SK-N-SH (cell line): Measurements from ENCODE around the gene OPCML. TPM values are rescaled to one million over a fixed set of nuclear protein-coding genes. Genes with fewer than 3 reads are reported as not detected.

Experiments
- CTCF ChIA-PET: fragments of 300-600, 350-600 bp; formaldehyde crosslinking; extraction: SDS; loops from one replicate; lab custom pipeline; 2021; lab: Yijun Ruan, JAX
- POLR2A ChIA-PET: fragments of 350-600 bp; sonication (Branson Sonifier 250); formaldehyde crosslinking; extraction: SDS; loops from one replicate; lab custom pipeline; 2020; ENCODE audit warnings: antibody characterized with exemption, inconsistent platforms; lab: Yijun Ruan, JAX
- DNase-seq: peaks from one replicate; pipeline ENCODE4 v3.0.0; 2012
- H2AFZ ChIP-seq: fragments of 200-600 bp; sonication (generic); 2 replicates; pipeline ENCODE4 v1.8.1; 2016; ENCODE audit warnings: antibody characterized with exemption, mild to moderate bottlenecking, low read depth
- H3F3A ChIP-seq: fragments of 200-600 bp; sonication (generic); replicated peaks from 2 replicates; pipeline ENCODE3; 2016; ENCODE audit warnings: antibody characterized with exemption, mild to moderate bottlenecking; ENCODE audit not compliant: insufficient read depth
- H3K27ac ChIP-seq, 2 experiments: fragments of 200-500 bp in 1 of 2; fragments of 200-600 bp in 1 of 2; sonication (Bioruptor generic) in 1 of 2; sonication (generic), shearing (Covaris generic) in 1 of 2; 2 replicates each; pipeline versions ENCODE4 v1.5.1 to v1.6.1; 2014 to 2016; ENCODE audit warnings: low read depth in 2 of 2, inconsistent platforms in 1 of 2, low read length in 1 of 2, mild to moderate bottlenecking in 1 of 2, mixed read lengths in 1 of 2
- H3K27me3 ChIP-seq: fragments of 200-600 bp; sonication (generic), shearing (Covaris generic); 2 replicates; pipeline ENCODE4 v1.6.1; 2016; ENCODE audit warnings: mixed run types; ENCODE audit not compliant: insufficient read depth
- H3K36me3 ChIP-seq, 2 experiments: fragments of 200-500 bp in 1 of 2; fragments of 200-600 bp in 1 of 2; sonication (Bioruptor generic) in 1 of 2; sonication (generic) in 1 of 2; replicated peaks in 1 of 2; 2 replicates each; pipeline versions ENCODE3 to v1.5.1; 2014 to 2016; ENCODE audit warnings: low read length in 1 of 2, mild to moderate bottlenecking in 1 of 2; ENCODE audit not compliant: insufficient read depth in 2 of 2, control insufficient read depth in 1 of 2
- H3K4me1 ChIP-seq, 2 experiments: fragments of 200-500 bp in 1 of 2; fragments of 200-600 bp in 1 of 2; sonication (Bioruptor generic) in 1 of 2; sonication (generic), shearing (Covaris generic) in 1 of 2; 2 replicates each; pipeline versions ENCODE4 v1.5.1 to v1.6.1; 2014 to 2016; ENCODE audit warnings: low read depth in 1 of 2, low read length in 1 of 2, mixed run types in 1 of 2; ENCODE audit not compliant: insufficient read depth in 2 of 2, control insufficient read depth in 1 of 2
- H3K4me2 ChIP-seq: fragments of 200-600 bp; sonication (generic), shearing (Covaris generic); 2 replicates; pipeline ENCODE4 v1.6.1; 2017; ENCODE audit warnings: mixed run types
- H3K4me3 ChIP-seq, 2 experiments: fragments of 200-500 bp in 1 of 2; fragments of 200-600 bp in 1 of 2; sonication (Bioruptor generic) in 1 of 2; sonication (generic), shearing (Covaris generic) in 1 of 2; 2 replicates each; pipeline versions ENCODE4 v1.5.1 to v1.8.1; 2014 to 2016; ENCODE audit warnings: low read depth in 2 of 2, inconsistent platforms in 1 of 2, low read length in 1 of 2, mild to moderate bottlenecking in 1 of 2, mixed read lengths in 1 of 2, moderate library complexity in 1 of 2
- H3K79me2 ChIP-seq: fragments of 200-600 bp; sonication (generic); 2 replicates; pipeline ENCODE4 v1.8.1; 2017; ENCODE audit warnings: mild to moderate bottlenecking; ENCODE audit not compliant: insufficient read depth
- H3K9ac ChIP-seq: fragments of 200-600 bp; sonication (generic); 2 replicates; pipeline ENCODE4 v1.6.1; 2017; ENCODE audit warnings: mixed run types
- H3K9me2 ChIP-seq: fragments of 200-600 bp; sonication (generic); 2 replicates; pipeline ENCODE4 v1.6.1; 2017; ENCODE audit warnings: mixed run types
- H3K9me3 ChIP-seq: fragments of 200-600 bp; sonication (generic); 2 replicates; pipeline ENCODE4 v1.6.1; 2017; ENCODE audit warnings: mixed run types, mild to moderate bottlenecking, moderate library complexity
- H4K20me1 ChIP-seq: fragments of 200-600 bp; sonication (generic); 2 replicates; pipeline ENCODE4 v1.6.1; 2017; ENCODE audit warnings: mild to moderate bottlenecking, mixed run types; ENCODE audit not compliant: insufficient read depth
- CTCF ChIP-seq: fragments of 200-600 bp; sonication (generic); IDR thresholded peaks from 2 replicates; pipeline ENCODE4 v1.6.1; 2017; ENCODE audit warnings: antibody characterized with exemption, mild to moderate bottlenecking, moderate library complexity
- ELF1 ChIP-seq: IDR thresholded peaks from 2 replicates; pipeline ENCODE4 v1.4.0; 2012
- EP300 ChIP-seq, 2 experiments: IDR thresholded peaks; 2 replicates each; pipeline versions ENCODE4 v1.4.0 to v1.6.1; 2012; ENCODE audit warnings: borderline replicate concordance in 1 of 2, low read depth in 1 of 2, low read length in 1 of 2
- EZH2phosphoT487 ChIP-seq: fragments of 200-600 bp; sonication (generic); IDR thresholded peaks from 2 replicates; pipeline ENCODE4 v1.6.1; 2017; ENCODE audit warnings: low read depth, mixed run types, mild to moderate bottlenecking, antibody characterized with exemption, moderate library complexity, borderline replicate concordance
- FOSL2 ChIP-seq: IDR thresholded peaks from 2 replicates; pipeline ENCODE4 v1.4.0; 2012; ENCODE audit warnings: low read depth, mild to moderate bottlenecking, moderate library complexity, borderline replicate concordance
- FOXJ3 ChIP-seq: sonication (generic); formaldehyde crosslinking; IDR thresholded peaks from 2 replicates; pipeline ENCODE4 v1.5.1; 2020; ENCODE audit warnings: mild to moderate bottlenecking, missing genetic modification reagents
- FOXM1 ChIP-seq: IDR thresholded peaks from 2 replicates; pipeline ENCODE4 v1.4.0; 2012; ENCODE audit warnings: low read depth, mild to moderate bottlenecking
- GABPA ChIP-seq: IDR thresholded peaks from 2 replicates; pipeline ENCODE4 v1.4.0; 2012; ENCODE audit warnings: low read depth, mild to moderate bottlenecking
- MEF2A ChIP-seq: IDR thresholded peaks from 2 replicates; pipeline ENCODE4 v1.4.0; 2012; ENCODE audit warnings: low read depth, borderline replicate concordance
- PBX3 ChIP-seq: IDR thresholded peaks from 2 replicates; pipeline ENCODE4; 2012
- RFX5 ChIP-seq: IDR thresholded peaks from 2 replicates; pipeline ENCODE4 v1.6.1; 2012; ENCODE audit warnings: mild to moderate bottlenecking, improper control_type of control experiment, low read length
- RXRA ChIP-seq: IDR thresholded peaks from 2 replicates; pipeline ENCODE4 v1.4.0; 2012; ENCODE audit warnings: low read depth, mild to moderate bottlenecking, borderline replicate concordance
- TAF1 ChIP-seq: IDR thresholded peaks from 2 replicates; pipeline ENCODE4 v1.6.1; 2012; ENCODE audit warnings: low read depth, mild to moderate bottlenecking, low read length, moderate library complexity, borderline replicate concordance
- USF2 ChIP-seq: fragments of 150-350 bp; IDR thresholded peaks from 2 replicates; pipeline ENCODE4 v1.6.1; 2017; ENCODE audit warnings: antibody characterized with exemption, low read length, low read depth, borderline replicate concordance
- WGBS: methylation state at CpG from one replicate; pipeline ENCODE4 v1.1.6; 2017; ENCODE audit warnings: low lambda C conversion rate; 5-methylcytosine and 5-hydroxymethylcytosine counted together
- polyA plus RNA-seq, 3 experiments: library from polyadenylated mRNA; depleted of rRNA; stranded (reverse); fragments of >200 nt; gene quantifications; 2 replicates each; pipeline ENCODE4 v1.2.3, GENCODE V29; 2012
- TF ChIP-seq, protein P1 (sequence below): IDR thresholded peaks from 2 replicates; pipeline ENCODE4 v1.6.1; 2012; ENCODE audit warnings: mild to moderate bottlenecking, low read depth, low read length, moderate library complexity
- TF ChIP-seq, protein P2 (sequence below): IDR thresholded peaks from 2 replicates; pipeline ENCODE4 v1.4.0; 2012; ENCODE audit warnings: low read depth
- TF ChIP-seq, protein P3 (sequence below): fragments of 150-350 bp; IDR thresholded peaks from 2 replicates; pipeline ENCODE4 v1.6.1; 2016; ENCODE audit warnings: mild to moderate bottlenecking, low read depth, low read length

Gene OPCML
- polyA plus RNA-seq, 1 of the 3 experiments (the other 2 are of a cell fraction) = not detected

GRCh38 chr11:133198438-133198837 is 333.9 kb downstream of the OPCML start:
- ChIA-PET POLR2A (no interaction called here), CTCF (no interaction called here)
- no peak for DNase-seq
- no peak overlapping the region for H3K27ac ChIP-seq
- no peaks in the 10 kb centered on the region for H3K36me3 ChIP-seq
- H4K20me1 ChIP-seq = no peaks in the 10 kb centered on the region
- H3K79me2 ChIP-seq = no peaks in the 10 kb centered on the region
- no peak overlapping the region for H3K4me3 ChIP-seq
- WGBS = 24% methylated on average over 5 of the region's 5 CpGs
- TF ChIP-seq TAF1 (no peak), CTCF (no peak), EZH2phosphoT487 (no peak), GABPA (no peak), RXRA (no peak), FOXJ3 (no peak)
- H3K4me1 ChIP-seq = no peaks in the 10 kb centered on the region
- H3K9me2 ChIP-seq = no peaks in the 10 kb centered on the region
- no peaks in the 10 kb centered on the region for H3K27me3 ChIP-seq
- no peaks in the 10 kb centered on the region for H3K9me3 ChIP-seq
- no peak overlapping the region for H2AFZ ChIP-seq
- H3F3A ChIP-seq = no peaks in the 10 kb centered on the region
- no peak overlapping the region for H3K4me2 ChIP-seq
- H3K9ac ChIP-seq = no peak overlapping the region

GRCh38 chr11:133197425-133197824 is 334.9 kb downstream of the OPCML start:
- no peak overlapping the region for H3K4me2 ChIP-seq
- 35% methylated on average over 4 of the region's 4 CpGs for WGBS
- H3K27ac ChIP-seq = no peak overlapping the region
- H3K36me3 ChIP-seq = no peaks in the 10 kb centered on the region
- H3K4me3 ChIP-seq = no peak overlapping the region
- H3F3A ChIP-seq = no peaks in the 10 kb centered on the region
- no peaks in the 10 kb centered on the region for H3K79me2 ChIP-seq
- no peaks in the 10 kb centered on the region for H3K9me2 ChIP-seq
- TF ChIP-seq FOXJ3 (no peak), RFX5 (no peak), FOXM1 (no peak), EZH2phosphoT487 (no peak), USF2 (no peak), FOSL2 (no peak), PBX3 (no peak), ELF1 (no peak), MEF2A (no peak), EP300 (IDR thresholded peaks at IDR 0.05; ENCODE audit: borderline replicate concordance in 1 of 2, low read depth in 1 of 2, low read length in 1 of 2) (no peak)
- TF ChIP-seq, protein P1, sequence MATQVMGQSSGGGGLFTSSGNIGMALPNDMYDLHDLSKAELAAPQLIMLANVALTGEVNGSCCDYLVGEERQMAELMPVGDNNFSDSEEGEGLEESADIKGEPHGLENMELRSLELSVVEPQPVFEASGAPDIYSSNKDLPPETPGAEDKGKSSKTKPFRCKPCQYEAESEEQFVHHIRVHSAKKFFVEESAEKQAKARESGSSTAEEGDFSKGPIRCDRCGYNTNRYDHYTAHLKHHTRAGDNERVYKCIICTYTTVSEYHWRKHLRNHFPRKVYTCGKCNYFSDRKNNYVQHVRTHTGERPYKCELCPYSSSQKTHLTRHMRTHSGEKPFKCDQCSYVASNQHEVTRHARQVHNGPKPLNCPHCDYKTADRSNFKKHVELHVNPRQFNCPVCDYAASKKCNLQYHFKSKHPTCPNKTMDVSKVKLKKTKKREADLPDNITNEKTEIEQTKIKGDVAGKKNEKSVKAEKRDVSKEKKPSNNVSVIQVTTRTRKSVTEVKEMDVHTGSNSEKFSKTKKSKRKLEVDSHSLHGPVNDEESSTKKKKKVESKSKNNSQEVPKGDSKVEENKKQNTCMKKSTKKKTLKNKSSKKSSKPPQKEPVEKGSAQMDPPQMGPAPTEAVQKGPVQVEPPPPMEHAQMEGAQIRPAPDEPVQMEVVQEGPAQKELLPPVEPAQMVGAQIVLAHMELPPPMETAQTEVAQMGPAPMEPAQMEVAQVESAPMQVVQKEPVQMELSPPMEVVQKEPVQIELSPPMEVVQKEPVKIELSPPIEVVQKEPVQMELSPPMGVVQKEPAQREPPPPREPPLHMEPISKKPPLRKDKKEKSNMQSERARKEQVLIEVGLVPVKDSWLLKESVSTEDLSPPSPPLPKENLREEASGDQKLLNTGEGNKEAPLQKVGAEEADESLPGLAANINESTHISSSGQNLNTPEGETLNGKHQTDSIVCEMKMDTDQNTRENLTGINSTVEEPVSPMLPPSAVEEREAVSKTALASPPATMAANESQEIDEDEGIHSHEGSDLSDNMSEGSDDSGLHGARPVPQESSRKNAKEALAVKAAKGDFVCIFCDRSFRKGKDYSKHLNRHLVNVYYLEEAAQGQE = no peak
- TF ChIP-seq, protein P2, sequence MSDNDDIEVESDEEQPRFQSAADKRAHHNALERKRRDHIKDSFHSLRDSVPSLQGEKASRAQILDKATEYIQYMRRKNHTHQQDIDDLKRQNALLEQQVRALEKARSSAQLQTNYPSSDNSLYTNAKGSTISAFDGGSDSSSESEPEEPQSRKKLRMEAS = no peak
- TF ChIP-seq, protein P3, sequence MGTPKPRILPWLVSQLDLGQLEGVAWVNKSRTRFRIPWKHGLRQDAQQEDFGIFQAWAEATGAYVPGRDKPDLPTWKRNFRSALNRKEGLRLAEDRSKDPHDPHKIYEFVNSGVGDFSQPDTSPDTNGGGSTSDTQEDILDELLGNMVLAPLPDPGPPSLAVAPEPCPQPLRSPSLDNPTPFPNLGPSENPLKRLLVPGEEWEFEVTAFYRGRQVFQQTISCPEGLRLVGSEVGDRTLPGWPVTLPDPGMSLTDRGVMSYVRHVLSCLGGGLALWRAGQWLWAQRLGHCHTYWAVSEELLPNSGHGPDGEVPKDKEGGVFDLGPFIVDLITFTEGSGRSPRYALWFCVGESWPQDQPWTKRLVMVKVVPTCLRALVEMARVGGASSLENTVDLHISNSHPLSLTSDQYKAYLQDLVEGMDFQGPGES = no peak
- H3K9me3 ChIP-seq = no peaks in the 10 kb centered on the region
- H3K4me1 ChIP-seq = no peaks in the 10 kb centered on the region
- ChIA-PET POLR2A (no interaction called here), CTCF (no interaction called here)
- DNase-seq = no peak
- H4K20me1 ChIP-seq = no peaks in the 10 kb centered on the region
- H3K27me3 ChIP-seq = no peaks in the 10 kb centered on the region
- no peak overlapping the region for H2AFZ ChIP-seq
- no peak overlapping the region for H3K9ac ChIP-seq
